NCI-H2029 (cell line): ENCODE results near the gene CSMD2.

Experiments
- DNase-seq: peaks from one replicate; lab custom pipeline; 2025; lab: John Stamatoyannopoulos, UW

The CSMD2 gene

GRCh38 chr1:33640114-33640660, 524.8 kb downstream of the CSMD2 start:
- DNase-seq = peak; percentile 32

DNA sequence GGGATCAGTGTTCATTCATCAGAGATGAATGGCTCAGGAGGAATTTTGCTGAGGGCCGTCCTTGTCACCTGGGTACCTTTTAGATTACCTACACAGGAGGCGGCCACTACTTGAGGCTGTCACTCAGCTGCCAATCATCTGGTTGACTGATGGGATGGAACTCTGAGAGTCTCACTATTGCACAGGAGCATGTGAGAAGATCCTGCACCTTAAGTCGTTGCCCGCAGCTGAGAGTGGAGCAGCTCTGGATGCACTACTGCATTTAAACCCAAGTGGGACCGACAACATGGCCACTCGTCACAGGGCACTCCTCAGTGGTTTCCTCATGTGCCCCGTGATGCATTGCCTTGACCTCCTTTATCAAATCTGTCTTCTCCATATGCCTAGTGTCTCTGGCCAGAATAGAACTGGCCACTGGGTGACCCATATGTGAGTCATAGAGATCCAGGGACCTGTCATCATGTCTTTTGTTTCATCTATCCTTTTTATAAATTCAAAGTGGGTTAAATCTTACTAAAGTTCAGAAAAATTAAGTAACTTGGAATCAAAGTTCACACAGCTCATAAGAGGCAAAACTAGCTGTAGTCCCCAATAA, 527.1 kb downstream of the CSMD2 start:
- DNase-seq = no peak

DNA sequence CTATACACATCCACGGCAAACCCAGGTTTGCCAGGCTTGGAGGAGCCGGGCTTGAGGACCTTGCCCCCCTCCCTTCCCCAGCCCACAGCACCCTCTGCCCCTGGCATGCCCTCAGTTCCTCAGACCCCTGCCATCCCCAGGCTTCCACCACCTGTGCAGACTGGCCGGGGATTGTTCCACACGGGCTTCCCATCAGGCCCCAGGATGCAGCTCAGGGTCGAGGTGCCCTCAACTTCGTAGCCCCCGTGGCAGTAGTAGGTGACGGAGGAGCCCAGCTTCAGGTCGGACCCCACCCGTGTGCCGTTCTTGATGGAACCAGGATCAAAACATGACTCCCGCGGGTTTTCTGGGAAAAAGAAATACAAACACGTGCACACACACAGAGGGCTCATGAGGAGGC, 528.8 kb downstream of the CSMD2 start:
- DNase-seq = no peak

- no peak for DNase-seq
These were observed 529.6 kb downstream of the CSMD2 start for GRCh38 chr1:33635336-33636012.

DNA sequence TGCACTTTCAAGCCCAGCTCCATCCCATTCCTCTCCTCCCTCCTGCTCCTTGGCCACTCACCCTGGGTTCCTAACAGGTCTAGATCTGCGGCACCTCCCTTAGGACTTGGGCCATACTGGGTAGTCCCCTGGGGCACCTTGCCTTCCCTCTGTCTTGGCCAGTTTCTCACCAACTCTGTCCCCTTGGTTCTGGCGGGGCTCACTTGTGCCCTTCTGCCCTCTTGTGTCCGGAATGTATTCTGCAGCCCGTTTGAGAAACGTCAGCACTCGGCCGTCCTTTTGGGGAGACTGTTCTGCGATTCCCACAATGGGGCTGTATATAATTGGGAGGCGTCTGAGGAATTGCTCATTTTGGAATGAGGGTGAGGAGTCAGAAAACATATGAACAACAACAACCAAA, 530.2 kb downstream of the CSMD2 start:
- no peak for DNase-seq

- no peak for DNase-seq
These were observed 530.9 kb downstream of the CSMD2 start for GRCh38 chr1:33634143-33634542.

DNA sequence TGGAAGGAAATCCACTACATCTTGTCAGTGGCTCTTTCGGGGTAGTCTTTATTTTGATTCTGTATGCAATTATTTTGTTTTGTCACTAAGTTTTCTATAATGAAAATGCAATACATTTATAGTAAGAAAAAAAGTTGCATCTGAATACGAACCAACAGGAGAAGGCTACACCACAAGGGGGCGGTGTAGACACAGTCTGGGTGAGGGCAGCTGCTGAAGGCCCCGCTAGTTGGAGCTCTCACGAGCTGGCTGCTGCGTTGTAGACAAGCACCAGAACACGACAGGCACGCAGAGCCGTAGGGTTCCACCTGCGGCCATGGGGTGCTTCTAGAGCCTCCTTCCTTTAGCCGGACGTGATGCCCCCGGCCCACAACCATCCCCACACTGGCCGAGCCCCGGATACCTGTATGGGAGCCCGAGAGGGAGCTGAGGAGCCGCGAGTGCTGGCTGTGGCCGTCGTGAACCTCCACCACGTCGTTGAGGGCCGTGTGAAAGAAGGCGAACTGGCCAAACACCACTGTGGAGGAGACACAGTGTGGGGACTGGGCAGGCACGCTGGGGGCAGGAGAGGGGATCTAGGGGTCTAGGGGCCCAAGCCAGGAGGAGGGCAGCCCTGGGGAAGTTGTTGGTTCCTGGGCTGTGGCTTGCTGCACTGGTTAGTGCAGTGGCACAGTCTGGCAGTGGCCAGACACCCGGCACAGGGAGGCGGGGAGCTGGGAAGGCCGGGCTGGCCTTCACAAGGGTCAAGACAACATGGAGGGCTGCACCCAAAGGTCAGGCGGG, 531.8 kb downstream of the CSMD2 start:
- DNase-seq = peak; percentile 86

DNA sequence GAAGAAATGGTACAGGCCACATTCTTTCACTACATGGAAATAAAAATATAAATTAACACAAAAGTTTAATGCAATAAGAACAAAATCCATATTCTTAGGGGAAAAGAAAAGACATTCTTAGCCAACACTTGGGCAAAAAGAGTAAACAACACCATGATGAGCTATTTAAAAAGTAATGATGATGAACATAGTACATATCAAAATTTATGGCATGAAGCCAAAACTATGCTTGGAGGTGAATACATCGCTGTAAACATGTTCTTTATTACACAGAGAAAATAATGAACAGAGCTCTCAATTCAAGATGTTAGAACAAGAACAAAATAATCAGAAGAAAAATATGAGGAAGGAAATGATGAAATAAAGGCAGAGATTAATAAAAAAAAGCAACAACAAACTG, 534.3 kb downstream of the CSMD2 start:
- no peak for DNase-seq

GRCh38 chr1:33626801-33627200, 538.2 kb downstream of the CSMD2 start:
- no peak for DNase-seq

GRCh38 chr1:33624991-33625870, 539.8 kb downstream of the CSMD2 start:
- DNase-seq = no peak

DNA sequence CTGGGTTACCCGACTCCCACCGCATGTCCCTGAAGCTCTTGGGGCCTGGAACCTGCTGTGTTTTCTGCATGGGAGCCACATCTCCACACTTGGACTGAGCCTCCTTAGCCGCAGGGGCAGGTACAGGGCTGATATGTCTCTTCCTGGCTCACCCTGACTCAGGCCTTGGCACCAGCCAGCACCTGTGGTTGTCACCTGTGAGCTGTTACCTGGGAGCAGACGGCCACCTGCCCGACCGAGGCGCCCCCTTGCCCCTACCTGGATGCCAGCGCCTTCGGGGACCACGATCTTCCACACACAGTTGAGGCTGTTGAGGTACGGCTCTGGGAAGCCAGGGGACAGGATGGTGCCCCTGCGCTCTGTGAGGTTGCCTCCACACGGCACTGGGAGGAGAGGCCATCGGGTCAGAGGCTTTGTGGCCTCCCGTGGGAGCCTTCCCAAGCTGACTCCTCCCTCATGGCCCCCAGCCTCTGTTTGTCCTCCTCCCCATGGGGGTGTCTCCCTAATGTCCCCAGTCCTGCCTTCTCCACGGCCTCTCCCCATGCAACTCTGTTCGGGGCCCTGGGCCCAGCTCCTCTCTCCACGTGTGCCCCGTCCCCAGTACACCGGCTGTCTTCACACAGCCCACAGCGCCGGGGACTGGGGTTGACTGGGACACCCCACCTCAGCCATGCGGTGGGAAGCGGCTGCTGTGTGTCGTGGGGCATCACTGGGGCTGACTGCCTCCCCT, 540.6 kb downstream of the CSMD2 start:
- DNase-seq = no peak

DNA sequence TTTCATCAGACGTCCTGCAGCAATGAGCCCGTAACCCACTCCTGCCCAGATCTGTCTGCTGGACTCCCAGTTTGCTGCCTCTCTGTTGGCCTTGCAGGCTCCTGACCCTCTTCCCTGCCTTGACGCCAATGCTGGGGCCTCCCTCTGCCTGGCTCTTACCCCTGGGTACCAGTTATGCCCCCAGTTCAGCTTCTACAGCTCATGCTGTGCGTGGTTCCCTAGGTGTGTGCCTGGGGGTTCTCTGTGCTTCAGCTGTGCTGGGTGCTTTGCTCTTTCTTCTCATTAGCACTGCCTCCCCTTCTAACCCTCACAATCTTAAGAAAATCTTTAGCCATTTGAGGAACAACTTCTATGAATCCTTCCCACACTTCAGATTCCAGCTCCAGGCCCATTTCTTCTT, 541.2 kb downstream of the CSMD2 start:
- no peak for DNase-seq

DNA sequence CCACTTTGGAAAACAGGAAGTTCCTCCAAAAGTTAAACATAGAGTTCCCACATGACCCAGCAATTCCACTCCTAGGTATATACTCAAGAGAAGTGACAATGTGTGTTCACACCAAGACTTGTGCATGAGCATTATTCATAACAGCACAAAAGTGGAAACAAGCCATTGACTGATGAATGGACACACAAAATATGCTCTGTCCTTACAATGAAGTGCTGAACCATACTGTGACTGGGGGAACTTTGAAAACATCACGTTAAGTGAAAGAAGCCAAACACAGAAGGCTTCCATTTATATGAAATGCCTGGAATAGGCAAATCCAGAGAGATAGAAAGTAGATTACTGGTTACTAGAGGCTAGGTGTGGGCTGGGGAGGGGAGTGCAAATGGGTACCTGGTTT, 542.3 kb downstream of the CSMD2 start:
- DNase-seq = no peak

GRCh38 chr1:33618636-33619035, 546.4 kb downstream of the CSMD2 start:
- no peak for DNase-seq

- no peak for DNase-seq
These were observed 547.6 kb downstream of the CSMD2 start for GRCh38 chr1:33617451-33617850.

DNA sequence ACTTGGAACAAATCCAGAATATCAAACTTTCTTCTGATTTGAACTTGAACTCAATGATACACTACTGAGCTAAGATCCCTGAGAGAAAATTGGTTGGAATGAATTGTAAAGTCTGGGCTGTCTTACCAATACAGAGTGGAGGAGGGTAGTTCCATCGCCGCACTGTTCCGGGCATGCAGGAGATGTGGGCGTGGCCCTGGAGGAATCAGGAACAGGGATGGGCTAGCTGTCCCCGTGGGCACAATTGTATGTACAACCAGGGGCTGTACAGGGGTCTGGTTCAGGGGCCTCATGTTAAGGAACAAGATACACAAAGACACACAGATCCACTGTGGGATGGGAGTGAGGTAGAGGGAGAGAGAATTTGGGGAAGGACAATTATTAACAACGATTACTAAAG, 548.2 kb downstream of the CSMD2 start:
- no peak for DNase-seq

- DNase-seq = no peak
These were observed 549.5 kb downstream of the CSMD2 start for GRCh38 chr1:33615546-33615945.

DNA sequence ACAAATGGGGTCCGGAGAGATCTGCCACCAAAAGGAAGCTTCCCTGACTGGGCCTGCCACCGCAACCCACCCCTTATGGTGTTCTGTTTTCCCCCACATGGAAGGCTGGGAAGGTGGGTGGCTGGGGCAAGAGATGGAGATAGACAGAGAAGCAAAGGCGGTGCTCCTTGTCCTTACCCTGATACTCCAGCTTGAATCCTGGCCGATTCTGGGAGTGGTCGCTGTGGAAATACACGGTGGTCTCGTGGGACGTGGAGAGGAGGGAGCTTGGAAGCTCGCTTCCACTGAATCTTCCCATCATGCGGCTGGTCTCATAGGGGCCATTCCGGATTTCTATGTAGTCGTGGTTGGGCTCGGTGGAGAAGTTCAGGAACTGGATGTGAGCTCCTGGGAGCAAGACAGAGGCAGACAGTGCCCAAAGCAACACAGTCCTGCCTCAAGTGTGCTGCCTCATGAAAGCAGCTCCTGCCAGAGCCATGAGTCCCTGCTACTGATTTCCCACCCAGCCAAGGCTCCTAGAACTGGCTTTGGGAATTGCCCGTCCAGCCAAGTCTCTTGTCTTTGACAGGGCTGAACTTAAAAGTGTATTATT, 554.1 kb downstream of the CSMD2 start:
- no peak for DNase-seq

- DNase-seq = no peak
These were observed 554.6 kb downstream of the CSMD2 start for GRCh38 chr1:33610391-33610790.

DNA sequence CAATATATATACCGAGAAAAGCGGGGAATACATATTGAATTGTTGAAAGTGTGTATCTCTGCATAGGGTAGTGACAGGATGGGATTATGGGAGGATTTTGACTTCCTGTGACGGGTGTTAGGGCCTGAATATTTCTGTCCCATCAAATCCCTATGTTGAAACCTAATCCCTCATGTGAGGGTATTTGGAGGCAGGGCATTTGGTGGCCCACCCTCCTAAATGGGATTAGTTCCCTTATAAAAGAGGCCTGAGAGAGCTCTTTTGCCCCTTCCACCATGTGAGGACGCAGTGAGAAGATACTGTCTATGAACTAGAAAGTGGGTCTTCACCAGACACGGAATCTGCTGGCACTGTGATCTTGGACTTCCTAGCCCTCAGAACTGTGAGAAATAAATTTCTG, 555.3 kb downstream of the CSMD2 start:
- DNase-seq = no peak

- no peak for DNase-seq
These were observed 556.1 kb downstream of the CSMD2 start for GRCh38 chr1:33608825-33609400.
